RWPE2 (cell line): ENCODE measurements around the gene PGS1.

Experiments
- ATAC-seq: fragments of 200-7000 bp; cut with Tn5 transposase; 3 replicates; pipeline ENCODE4 v1.9.1; 2021; ENCODE audit warnings: low read depth
- DNase-seq: peaks from one replicate; pipeline ENCODE4 v3.0.0-alpha.2; 2020; ENCODE audit warnings: low spot score
- H3K27ac ChIP-seq: fragments of 450-650 bp; 2 replicates; pipeline ENCODE4 v1.5.1; 2017; ENCODE audit warnings: mild to moderate bottlenecking; ENCODE audit not compliant: poor library complexity, severe bottlenecking
- H3K27me3 ChIP-seq: fragments of 250-450 bp; sonication (Bioruptor Pico); 2 replicates; pipeline ENCODE4 v1.5.1; 2021; ENCODE audit warnings: mild to moderate bottlenecking, moderate library complexity; ENCODE audit not compliant: insufficient read depth, poor library complexity, severe bottlenecking
- H3K36me3 ChIP-seq: fragments of 250-450 bp; sonication (Bioruptor Pico); 2 replicates; pipeline ENCODE4 v1.5.1; 2020; ENCODE audit warnings: low read depth, mild to moderate bottlenecking, moderate library complexity
- H3K4me1 ChIP-seq: fragments of 250-450 bp; sonication (Bioruptor Pico); 2 replicates; pipeline ENCODE4 v1.5.1; 2021; ENCODE audit warnings: mild to moderate bottlenecking, moderate library complexity; ENCODE audit not compliant: insufficient read depth, poor library complexity, severe bottlenecking
- H3K4me3 ChIP-seq: fragments of 250-450 bp; sonication (Bioruptor Pico); 2 replicates; pipeline ENCODE4 v1.5.1; 2021; ENCODE audit warnings: mild to moderate bottlenecking, moderate library complexity; ENCODE audit not compliant: severe bottlenecking
- H3K9me3 ChIP-seq: fragments of 250-450 bp; sonication (Bioruptor Pico); 2 replicates; pipeline ENCODE4 v1.5.1; 2021; ENCODE audit warnings: mild to moderate bottlenecking, moderate library complexity; ENCODE audit not compliant: severe bottlenecking
- CTCF ChIP-seq: fragments of 450-650 bp; IDR thresholded peaks from one replicate; pipeline ENCODE4 v1.5.1; 2017; ENCODE audit warnings: mild to moderate bottlenecking, moderate library complexity; ENCODE audit not compliant: poor library complexity, severe bottlenecking

Gene PGS1

GRCh38 chr17:78357177-78357586, 21.3 kb upstream of the PGS1 start:
- Histone ChIP-seq H3K9me3 (no peaks in the 10 kb centered on the region), H3K4me1 (peaks cover 37% of the 10 kb centered on the region), H3K4me3 (no peak overlapping the region), H3K27me3 (no peaks in the 10 kb centered on the region), H3K36me3 (peaks cover 22% of the 10 kb centered on the region), H3K27ac (peak overlapping the region; percentile 54)
- no peak for TF ChIP-seq CTCF
- ATAC-seq = no peak
- no peak for DNase-seq

GRCh38 chr17:78357672-78358537, 20.5 kb upstream of the PGS1 start:
- H3K36me3 ChIP-seq = peaks cover 22% of the 10 kb centered on the region
- DNase-seq (no peak), ATAC-seq (no peak)
- no peak for TF ChIP-seq CTCF
- peaks cover 33% of the 10 kb centered on the region for H3K4me1 ChIP-seq
- H3K9me3 ChIP-seq = no peaks in the 10 kb centered on the region
- H3K27me3 ChIP-seq = no peaks in the 10 kb centered on the region
- H3K27ac ChIP-seq = peak overlapping the region; percentile 54
- peak overlapping the region; percentile 83 for H3K4me3 ChIP-seq

- Histone ChIP-seq H3K4me1 (peaks cover 27% of the 10 kb centered on the region), H3K27ac (peak overlapping the region; percentile 60), H3K9me3 (no peaks in the 10 kb centered on the region), H3K36me3 (peaks cover 22% of the 10 kb centered on the region), H3K27me3 (no peaks in the 10 kb centered on the region), H3K4me3 (peak overlapping the region; percentile 83)
- DNase-seq (no peak), ATAC-seq (no peak)
- no peak for TF ChIP-seq CTCF
Measured at GRCh38 chr17:78358538-78359320, 19.7 kb upstream of the PGS1 start.

GRCh38 chr17:78359321-78359996, 19.0 kb upstream of the PGS1 start:
- no peak for DNase-seq
- Histone ChIP-seq H3K27me3 (no peaks in the 10 kb centered on the region), H3K4me3 (peak overlapping the region; percentile 83), H3K4me1 (peaks cover 27% of the 10 kb centered on the region), H3K36me3 (peaks cover 22% of the 10 kb centered on the region), H3K27ac (peak overlapping the region; percentile 60), H3K9me3 (no peaks in the 10 kb centered on the region)
- no peak; the same call in 2 of the 3 replicates for ATAC-seq
- TF ChIP-seq CTCF = no peak
